Activated naive CD8-positive, alpha-beta T cell treated with anti-CD3 and anti-CD28 coated beads for 36 hours (primary cell): ENCODE results near the gene ZNF609. TPM values are rescaled to one million over a fixed set of nuclear protein-coding genes. Genes with fewer than 3 reads are reported as not detected.
"Not testable (repeated sequence)": the region's sequence is repeated elsewhere in the genome, so short reads cannot be mapped to it uniquely, and the experiment has no call there.

Experiments
- DNase-seq: peaks from one replicate; pipeline ENCODE4 v3.0.0; 2021
- H3K27ac Mint-ChIP-seq: one replicate; pipeline ENCODE4 v1.8.0; 2022; ENCODE audit warnings: mild to moderate bottlenecking, moderate library complexity, mixed read lengths
- H3K27me3 Mint-ChIP-seq: one replicate; pipeline ENCODE4 v1.8.0; 2022; ENCODE audit warnings: mild to moderate bottlenecking, mixed read lengths
- H3K36me3 Mint-ChIP-seq: one replicate; pipeline ENCODE4 v1.8.0; 2021; ENCODE audit warnings: mild to moderate bottlenecking, mixed read lengths
- H3K4me1 Mint-ChIP-seq: one replicate; pipeline ENCODE4 v1.8.0; 2021; ENCODE audit warnings: mixed read lengths
- H3K4me3 Mint-ChIP-seq: one replicate; pipeline ENCODE4 v1.8.0; 2022; ENCODE audit warnings: mild to moderate bottlenecking, moderate library complexity, mixed read lengths
- H3K9me3 Mint-ChIP-seq: one replicate; pipeline ENCODE4 v1.8.0; 2022; ENCODE audit warnings: mixed read lengths
- total RNA-seq, 2 experiments: library from RNA; stranded (reverse); gene quantifications; one replicate each; pipeline ENCODE4 v1.2.3, GENCODE V29; 2021

Gene ZNF609
- total RNA-seq, 2 experiments from 2014 or later = 32.4 to 35.3 TPM

DNA sequence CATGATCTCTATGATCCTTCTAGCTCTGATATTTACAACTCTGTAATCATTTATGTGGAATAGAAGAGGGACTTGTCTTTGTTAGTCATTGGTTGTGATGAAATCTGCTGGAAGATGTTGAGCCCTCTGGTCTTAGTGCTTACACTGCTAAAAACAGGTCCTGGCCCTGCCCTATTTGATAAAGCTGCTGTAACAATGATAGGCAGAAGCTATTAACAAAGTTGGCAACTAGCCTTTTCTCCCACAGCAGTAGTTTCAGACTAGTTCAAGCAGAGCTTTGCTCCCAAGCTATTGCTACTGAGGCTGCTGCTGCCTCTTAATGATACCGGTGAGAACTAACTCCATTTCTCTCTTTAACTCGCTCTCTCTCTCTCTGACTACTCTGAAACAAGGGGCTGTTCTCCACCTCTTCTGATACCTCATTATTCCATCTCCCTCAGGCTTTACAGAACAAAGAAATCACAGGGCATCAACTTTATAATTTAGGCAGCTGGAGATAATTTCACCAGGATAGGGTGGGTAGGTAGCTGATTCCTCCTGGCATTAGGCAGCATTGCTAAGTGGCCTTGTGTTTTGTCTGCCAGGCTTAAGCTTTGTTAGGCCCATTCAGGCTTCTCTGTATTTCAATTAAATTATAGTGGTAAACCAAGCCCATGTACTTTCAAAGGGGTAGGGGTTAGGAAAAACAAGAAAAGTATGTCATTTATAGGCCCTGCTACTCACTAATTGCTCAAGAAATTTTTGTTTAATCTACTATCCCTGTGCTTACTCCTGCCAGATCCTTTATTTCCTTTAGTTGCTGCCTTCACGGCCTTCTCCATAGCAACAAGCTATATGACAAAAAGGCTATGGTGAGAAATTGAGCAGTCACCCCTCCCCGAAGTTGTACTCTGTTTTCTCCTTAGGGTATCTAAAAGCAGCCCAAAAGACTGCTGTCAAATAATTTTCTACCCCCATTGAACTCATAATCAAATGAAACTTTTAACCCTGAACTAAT, 175.4 kb downstream of the ZNF609 start:
- H3K4me3 Mint-ChIP-seq = no peak overlapping the region
- peak overlapping the region; percentile 77 for H3K27ac Mint-ChIP-seq

DNA sequence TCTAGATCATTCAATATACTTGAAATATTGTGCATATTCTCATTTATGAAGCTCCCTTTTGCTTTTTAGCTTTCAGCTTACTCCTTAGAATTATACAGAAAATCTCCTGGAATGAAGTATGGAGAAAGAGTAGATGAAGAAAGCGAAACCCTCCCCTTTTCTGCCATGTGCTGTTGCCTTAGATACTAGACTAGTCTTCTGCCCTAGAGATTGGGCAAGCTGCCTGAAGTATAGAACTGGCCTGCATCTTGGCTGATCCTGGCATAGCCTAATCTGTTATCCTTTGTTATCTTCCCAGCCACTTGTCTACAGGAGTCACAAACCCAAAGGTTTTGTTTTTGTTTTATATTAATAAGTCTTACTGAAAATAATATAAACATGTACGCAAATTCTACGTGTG, 176.2 kb downstream of the ZNF609 start:
- Mint-ChIP-seq H3K27me3 (no peaks in the 10 kb centered on the region), H3K4me1 (peaks cover 60% of the 10 kb centered on the region), H3K9me3 (peaks cover 8% of the 10 kb centered on the region), H3K36me3 (peaks cover 47% of the 10 kb centered on the region), H3K4me3 (no peak overlapping the region), H3K27ac (no peak overlapping the region)
- no peak for DNase-seq

More for the DNA sequence above, 175.4 kb downstream of the ZNF609 start:
- H3K36me3 Mint-ChIP-seq = peaks cover 47% of the 10 kb centered on the region
- peaks cover 62% of the 10 kb centered on the region for H3K4me1 Mint-ChIP-seq
- no peak for DNase-seq
- H3K9me3 Mint-ChIP-seq = peaks cover 8% of the 10 kb centered on the region
- H3K27me3 Mint-ChIP-seq = no peaks in the 10 kb centered on the region

- peaks cover 58% of the 10 kb centered on the region for H3K4me1 Mint-ChIP-seq
- no peak overlapping the region for H3K4me3 Mint-ChIP-seq
- H3K9me3 Mint-ChIP-seq = peaks cover 8% of the 10 kb centered on the region
- H3K27me3 Mint-ChIP-seq = no peaks in the 10 kb centered on the region
- peaks cover 47% of the 10 kb centered on the region for H3K36me3 Mint-ChIP-seq
- no peak for DNase-seq
- no peak overlapping the region for H3K27ac Mint-ChIP-seq
Observed at GRCh38 chr15:64637412-64637811, 177.0 kb downstream of the ZNF609 start.

- not testable (repeated sequence) for H3K4me3 Mint-ChIP-seq, H3K9me3 Mint-ChIP-seq, DNase-seq, H3K27ac Mint-ChIP-seq, H3K27me3 Mint-ChIP-seq
- Mint-ChIP-seq H3K36me3 (peaks cover 48% of the 10 kb centered on the region), H3K4me1 (peaks cover 49% of the 10 kb centered on the region)
Observed at GRCh38 chr15:64639744-64640143, 179.4 kb downstream of the ZNF609 start.

DNA sequence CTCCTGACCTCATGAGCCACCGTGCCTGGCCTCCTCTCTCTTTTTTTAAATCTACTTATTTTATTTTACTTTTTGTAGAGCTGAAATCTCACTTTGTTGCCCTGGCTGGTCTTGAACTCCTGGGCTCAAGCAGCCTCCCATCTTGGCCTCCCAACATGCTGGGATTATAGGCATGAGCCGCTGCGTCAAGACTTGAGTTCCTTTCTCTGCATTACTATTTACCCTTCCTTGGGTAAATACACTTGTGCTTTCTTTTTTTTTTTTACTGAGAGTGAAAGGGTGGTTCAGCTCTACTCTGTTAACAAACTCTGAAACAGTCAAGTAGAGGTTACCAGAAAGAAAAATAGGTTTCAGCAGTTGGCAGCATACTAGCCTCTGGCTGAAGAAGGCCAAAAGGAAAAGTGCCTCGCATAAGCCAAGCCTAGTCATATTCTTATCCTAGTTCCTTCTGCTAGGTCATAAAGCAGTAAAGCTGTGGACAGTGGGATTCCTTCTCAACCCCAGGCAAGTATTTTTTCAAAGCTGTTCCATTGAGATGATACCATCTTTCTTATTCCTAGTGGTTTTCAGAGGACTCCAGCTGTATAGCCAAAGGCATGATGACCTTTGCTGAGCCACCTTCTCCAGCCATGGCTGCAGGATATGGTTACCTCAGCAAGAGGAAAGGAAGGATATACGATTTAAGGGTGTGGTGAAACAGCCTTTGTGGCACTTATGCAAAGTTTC, 179.9 kb downstream of the ZNF609 start:
- Mint-ChIP-seq H3K4me3 (no peak overlapping the region), H3K9me3 (peaks cover 8% of the 10 kb centered on the region)

DNA sequence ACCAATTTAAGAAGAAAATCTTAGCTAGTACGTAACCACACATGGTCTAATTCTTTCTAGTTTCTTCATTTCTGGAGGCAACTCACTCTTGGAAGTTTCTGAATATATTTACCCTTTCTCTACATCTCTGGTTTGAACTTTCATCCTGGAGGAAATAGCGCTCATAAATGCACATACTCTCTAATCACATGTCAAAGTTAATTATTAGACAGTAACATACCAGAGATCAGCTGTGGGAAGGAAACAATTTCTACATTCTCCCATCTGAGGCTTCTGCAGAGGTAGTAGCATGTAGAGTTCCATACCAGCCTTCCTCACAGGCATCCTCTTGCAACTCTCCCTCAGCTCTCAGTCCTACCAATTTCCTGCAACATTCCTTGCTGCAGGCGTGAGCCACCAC, 182.5 kb downstream of the ZNF609 start:
- no peaks in the 10 kb centered on the region for H3K9me3 Mint-ChIP-seq
- no peak overlapping the region for H3K4me3 Mint-ChIP-seq
- no peak overlapping the region for H3K27ac Mint-ChIP-seq
- H3K4me1 Mint-ChIP-seq = peaks cover 27% of the 10 kb centered on the region
- no peaks in the 10 kb centered on the region for H3K27me3 Mint-ChIP-seq
- H3K36me3 Mint-ChIP-seq = peaks cover 39% of the 10 kb centered on the region
- DNase-seq = no peak

More for the DNA sequence above, 179.9 kb downstream of the ZNF609 start:
- no peak overlapping the region for H3K27ac Mint-ChIP-seq
- H3K4me1 Mint-ChIP-seq = peaks cover 44% of the 10 kb centered on the region
- peaks cover 48% of the 10 kb centered on the region for H3K36me3 Mint-ChIP-seq
- H3K27me3 Mint-ChIP-seq = no peaks in the 10 kb centered on the region
- no peak for DNase-seq

DNA sequence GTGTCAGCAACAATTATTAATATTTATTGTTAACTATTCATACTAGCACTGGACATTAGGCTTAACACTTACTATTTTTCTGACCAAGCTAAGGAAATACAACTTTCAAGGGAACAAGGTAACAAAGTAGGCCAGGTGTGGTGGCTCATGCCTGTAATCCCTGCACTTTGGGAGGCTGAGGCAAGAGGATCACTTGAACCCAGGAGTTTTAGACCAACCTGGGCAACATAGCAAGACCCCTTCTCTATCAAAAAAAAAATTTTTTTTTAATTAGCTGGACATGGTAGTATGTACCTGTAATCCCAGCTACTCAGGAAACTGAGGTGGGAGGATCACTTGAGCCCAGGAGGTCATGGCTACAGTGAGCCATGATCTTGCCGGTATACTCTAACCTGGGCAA, 183.3 kb downstream of the ZNF609 start:
- Mint-ChIP-seq H3K27ac (no peak overlapping the region), H3K36me3 (peaks cover 34% of the 10 kb centered on the region), H3K4me1 (peaks cover 27% of the 10 kb centered on the region), H3K9me3 (no peaks in the 10 kb centered on the region), H3K27me3 (no peaks in the 10 kb centered on the region), H3K4me3 (no peak overlapping the region)
- no peak for DNase-seq

DNA sequence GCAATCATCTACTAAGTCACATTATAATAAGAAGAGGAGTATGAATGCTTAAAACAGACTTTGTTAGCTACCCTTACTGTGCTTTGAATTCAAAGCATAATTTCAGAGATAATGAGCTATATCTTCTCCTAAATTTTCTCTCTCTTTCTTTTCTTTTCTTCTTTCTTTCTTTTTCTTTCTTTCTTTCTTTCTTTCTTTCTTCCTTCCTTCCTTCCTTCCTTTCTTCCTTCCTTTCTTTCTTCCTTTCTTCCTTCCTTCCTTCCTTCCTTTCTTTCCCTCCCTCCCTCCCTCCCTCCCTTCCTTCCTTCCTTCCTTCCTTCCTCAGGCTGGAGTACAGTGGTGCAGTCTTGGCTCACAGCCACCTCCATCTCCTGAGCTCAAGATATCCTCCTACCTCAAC, 184.4 kb downstream of the ZNF609 start:
- not testable (repeated sequence) for H3K9me3 Mint-ChIP-seq, H3K4me3 Mint-ChIP-seq, H3K27me3 Mint-ChIP-seq, H3K27ac Mint-ChIP-seq, DNase-seq
- H3K4me1 Mint-ChIP-seq = peaks cover 24% of the 10 kb centered on the region
- peaks cover 28% of the 10 kb centered on the region for H3K36me3 Mint-ChIP-seq

- H3K27me3 Mint-ChIP-seq = no peaks in the 10 kb centered on the region
- H3K9me3 Mint-ChIP-seq = no peaks in the 10 kb centered on the region
- peaks cover 18% of the 10 kb centered on the region for H3K4me1 Mint-ChIP-seq
- no peak overlapping the region for H3K27ac Mint-ChIP-seq
- H3K4me3 Mint-ChIP-seq = no peak overlapping the region
- DNase-seq = no peak
- peaks cover 17% of the 10 kb centered on the region for H3K36me3 Mint-ChIP-seq
Observed at GRCh38 chr15:64645995-64646394, 185.6 kb downstream of the ZNF609 start.

DNA sequence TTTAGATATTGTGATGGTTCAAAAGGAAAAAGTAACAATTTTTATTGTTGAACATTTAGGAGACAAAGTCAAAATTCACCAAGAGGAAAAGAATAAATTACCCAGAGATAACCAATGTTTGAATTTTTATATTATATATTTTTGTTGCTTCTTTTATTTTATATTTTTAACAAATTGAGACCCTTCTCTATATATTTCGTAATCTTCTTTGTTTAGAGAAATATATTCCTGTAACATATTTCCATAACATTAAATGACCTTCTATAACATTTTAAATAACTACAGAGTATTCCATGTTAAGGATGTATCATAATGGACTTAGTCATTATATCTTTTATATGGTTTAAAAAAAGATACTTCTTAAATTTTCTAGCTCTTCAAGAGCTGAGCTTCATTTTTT, 187.0 kb downstream of the ZNF609 start:
- Mint-ChIP-seq H3K36me3 (peaks cover 13% of the 10 kb centered on the region), H3K27me3 (no peaks in the 10 kb centered on the region), H3K4me1 (peaks cover 30% of the 10 kb centered on the region), H3K27ac (no peak overlapping the region), H3K4me3 (no peak overlapping the region), H3K9me3 (no peaks in the 10 kb centered on the region)
- DNase-seq = no peak

DNA sequence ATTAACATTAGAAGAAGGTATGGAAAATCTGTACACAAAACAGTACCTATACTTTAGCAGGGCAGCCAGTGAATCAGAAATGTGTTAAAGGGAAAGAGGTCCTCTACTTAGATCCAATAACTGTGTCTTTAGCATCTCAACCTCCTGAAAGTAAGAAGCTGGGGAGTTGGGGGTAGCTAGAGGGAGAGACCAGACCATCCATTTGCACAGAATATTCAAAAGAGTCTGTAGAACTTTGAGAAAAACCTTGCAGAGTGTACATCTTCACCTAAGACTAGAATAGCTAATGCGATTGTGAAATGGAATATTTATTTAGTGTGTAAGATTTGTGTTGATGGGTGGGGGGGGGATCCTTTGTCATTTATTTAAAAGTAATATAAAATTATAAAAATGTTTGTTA, 190.2 kb downstream of the ZNF609 start:
- Mint-ChIP-seq H3K27ac (peak overlapping the region; percentile 14), H3K36me3 (peaks cover 5% of the 10 kb centered on the region), H3K27me3 (no peaks in the 10 kb centered on the region), H3K4me1 (peaks cover 32% of the 10 kb centered on the region), H3K4me3 (no peak overlapping the region), H3K9me3 (no peaks in the 10 kb centered on the region)
- DNase-seq = no peak

GRCh38 chr15:64651601-64652191, 191.3 kb downstream of the ZNF609 start:
- H3K9me3 Mint-ChIP-seq = no peaks in the 10 kb centered on the region
- H3K4me1 Mint-ChIP-seq = peaks cover 32% of the 10 kb centered on the region
- H3K4me3 Mint-ChIP-seq = no peak overlapping the region
- H3K36me3 Mint-ChIP-seq = peaks cover 4% of the 10 kb centered on the region
- DNase-seq = peak; percentile 33
- H3K27me3 Mint-ChIP-seq = no peaks in the 10 kb centered on the region
- peak overlapping the region; percentile 79 for H3K27ac Mint-ChIP-seq

GRCh38 chr15:64653757-64654156, 193.4 kb downstream of the ZNF609 start:
- Mint-ChIP-seq H3K4me1 (peaks cover 29% of the 10 kb centered on the region), H3K36me3 (no peaks in the 10 kb centered on the region), H3K27ac (no peak overlapping the region), H3K4me3 (no peak overlapping the region), H3K27me3 (no peaks in the 10 kb centered on the region), H3K9me3 (no peaks in the 10 kb centered on the region)
- no peak for DNase-seq

GRCh38 chr15:64656508-64656907, 196.1 kb downstream of the ZNF609 start:
- no peak for DNase-seq
- Mint-ChIP-seq H3K4me1 (peaks cover 16% of the 10 kb centered on the region), H3K27ac (no peak overlapping the region), H3K9me3 (no peaks in the 10 kb centered on the region), H3K36me3 (peaks cover under 1% of the 10 kb centered on the region), H3K4me3 (no peak overlapping the region), H3K27me3 (no peaks in the 10 kb centered on the region)

- H3K4me3 Mint-ChIP-seq = no peak overlapping the region
- DNase-seq = no peak
- H3K36me3 Mint-ChIP-seq = peaks cover 10% of the 10 kb centered on the region
- no peaks in the 10 kb centered on the region for H3K9me3 Mint-ChIP-seq
- peaks cover 6% of the 10 kb centered on the region for H3K4me1 Mint-ChIP-seq
- H3K27ac Mint-ChIP-seq = no peak overlapping the region
- no peaks in the 10 kb centered on the region for H3K27me3 Mint-ChIP-seq
Observed at GRCh38 chr15:64665179-64665578, 204.8 kb downstream of the ZNF609 start.
